Activated CD4-positive, alpha-beta T cell treated with anti-CD3 and anti-CD28 coated beads, Interleukin-2, amount 50 U/mL, for 24 hours (primary cell): ENCODE results near the gene PRKRA.
"Not testable (repeated sequence)": the region's sequence is repeated elsewhere in the genome, so short reads cannot be mapped to it uniquely, and the experiment has no call there.

Source experiments
- DNase-seq, 2 donors: peaks; one replicate each; pipeline ENCODE4 v3.0.0-alpha.2; 2020; ENCODE audit warnings: low read depth in 1 of 2, low spot score in 1 of 2

The PRKRA gene

GRCh38 chr2:178450774-178451525, at the start of gene PRKRA, which contains the start of gene PJVK:
PRKRA (minus strand) TSS chr2:178451175; CDS start chr2:178451030, 145 bp downstream.
PJVK (plus strand) TSS chr2:178451378; CDS start chr2:178453410, 2,032 bp downstream.
- DNase-seq = peak; percentile 91 to 93

- DNase-seq = no peak
These were observed 48.7 kb upstream of the PRKRA start for GRCh38 chr2:178499640-178500039.

GRCh38 chr2:178498137-178498536, 47.2 kb upstream of the PRKRA start:
- DNase-seq = no peak

GRCh38 chr2:178496049-178496448, 45.1 kb upstream of the PRKRA start:
- DNase-seq = no peak

GRCh38 chr2:178491612-178492011, 40.6 kb upstream of the PRKRA start:
- DNase-seq = no peak

GRCh38 chr2:178485356-178485755, 34.4 kb upstream of the PRKRA start:
- no peak for DNase-seq

- DNase-seq = no peak
These were observed 33.5 kb upstream of the PRKRA start for GRCh38 chr2:178484245-178485041.

GRCh38 chr2:178482437-178482836, 31.5 kb upstream of the PRKRA start:
- DNase-seq = no peak

GRCh38 chr2:178480227-178481181, 29.5 kb upstream of the PRKRA start, which contains the start of gene PLEKHA3:
PLEKHA3 (plus strand) TSS chr2:178480457; CDS start chr2:178480870, 413 bp downstream.
- DNase-seq = peak; percentile 51 to 67

GRCh38 chr2:178479758-178480226, 28.8 kb upstream of the PRKRA start:
- DNase-seq = no peak

- no peak for DNase-seq
These were observed 28.3 kb upstream of the PRKRA start for GRCh38 chr2:178479275-178479616.

GRCh38 chr2:178478439-178479274, 27.7 kb upstream of the PRKRA start, which contains the start of gene FKBP7:
FKBP7 (minus strand) TSS chr2:178478600; CDS start chr2:178478499, 101 bp downstream.
- DNase-seq = peak; percentile 52 to 62

GRCh38 chr2:178478130-178478438, 27.1 kb upstream of the PRKRA start:
- no peak for DNase-seq

- no peak for DNase-seq
These were observed 26.6 kb upstream of the PRKRA start for GRCh38 chr2:178477443-178478129.

- no peak for DNase-seq
These were observed 25.5 kb upstream of the PRKRA start for GRCh38 chr2:178476477-178476876.

- DNase-seq = no peak
These were observed 23.6 kb upstream of the PRKRA start for GRCh38 chr2:178474560-178474959.

- DNase-seq = no peak
These were observed 23.0 kb upstream of the PRKRA start for GRCh38 chr2:178473931-178474330.

GRCh38 chr2:178473373-178473772, 22.4 kb upstream of the PRKRA start:
- no peak for DNase-seq

- DNase-seq = not testable (repeated sequence)
These were observed 20.3 kb upstream of the PRKRA start for GRCh38 chr2:178471313-178471712.
